Measurements from ENCODE around the gene CD209.

CD209 gene

GRCh38 chr19:7691497-7691896 lies 55.8 kb downstream of the CD209 start:
- Histone ChIP-seq H3K4me1 (ENCODE audit: insufficient read depth, low read length) (no peaks in the 10 kb centered on the region), H3K27ac (ENCODE audit: low read depth, low read length) (no peak overlapping the region), H3K9ac (ENCODE audit: low read depth, low read length) (no peak overlapping the region), H3K9me3 (ENCODE audit: insufficient read depth, low read depth, low read length) (no peaks in the 10 kb centered on the region), H3K4me3 (ENCODE audit: low read length) (no peak overlapping the region), H3K27me3 (ENCODE audit: insufficient read depth, low read length) (no peaks in the 10 kb centered on the region), H3K36me3 (ENCODE audit: insufficient read depth, low read length) (no peaks in the 10 kb centered on the region)

DNA sequence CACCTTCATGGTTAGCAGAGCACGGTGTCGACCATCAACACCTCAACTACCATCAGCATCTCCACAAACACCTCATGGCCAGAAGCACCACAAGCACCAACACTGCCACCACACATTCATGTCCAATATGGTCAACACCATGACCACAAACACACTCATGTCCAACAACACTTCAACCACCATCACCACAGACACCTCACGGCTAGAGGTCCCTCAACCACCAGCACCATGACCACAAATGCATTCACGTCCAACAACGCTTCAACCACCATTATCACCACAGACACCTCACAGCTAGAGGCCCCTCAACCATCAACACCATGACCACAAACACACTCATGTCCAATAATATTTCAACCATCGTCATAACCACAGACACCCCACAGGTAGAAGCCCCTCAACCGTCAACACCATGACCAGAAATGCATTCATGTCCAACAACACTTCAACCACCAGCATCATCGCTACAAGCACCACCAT lies 56.5 kb downstream of the CD209 start:
- H3K4me3 ChIP-seq (ENCODE audit: low read length): no peak overlapping the region
- H3K36me3 ChIP-seq (ENCODE audit: insufficient read depth, low read length): no peaks in the 10 kb centered on the region
- no peaks in the 10 kb centered on the region; the same call in 1 of the 2 replicates for H3K27me3 ChIP-seq (ENCODE audit: insufficient read depth, low read length)
- H3K9me3 ChIP-seq (ENCODE audit: insufficient read depth, low read depth, low read length): no peaks in the 10 kb centered on the region
- H3K4me1 ChIP-seq (ENCODE audit: insufficient read depth, low read length): no peaks in the 10 kb centered on the region
- no peak overlapping the region for H3K27ac ChIP-seq (ENCODE audit: low read depth, low read length)
- H3K9ac ChIP-seq (ENCODE audit: low read depth, low read length): no peak overlapping the region
- WGBS: 72% methylated on average over 8 of the region's 8 CpGs

Measured in HUES64 (cell line).